SK-N-SH (cell line): Measurements from ENCODE around the gene SLC2A9. TPM values are rescaled to one million over a fixed set of nuclear protein-coding genes. Genes with fewer than 3 reads are reported as not detected.

Experiments
- CTCF ChIA-PET: fragments of 300-600, 350-600 bp; formaldehyde crosslinking; extraction: SDS; loops from one replicate; lab custom pipeline; 2021; lab: Yijun Ruan, JAX
- POLR2A ChIA-PET: fragments of 350-600 bp; sonication (Branson Sonifier 250); formaldehyde crosslinking; extraction: SDS; loops from one replicate; lab custom pipeline; 2020; ENCODE audit warnings: antibody characterized with exemption, inconsistent platforms; lab: Yijun Ruan, JAX
- DNase-seq: peaks from one replicate; pipeline ENCODE4 v3.0.0; 2012
- H2AFZ ChIP-seq: fragments of 200-600 bp; sonication (generic); 2 replicates; pipeline ENCODE4 v1.8.1; 2016; ENCODE audit warnings: antibody characterized with exemption, mild to moderate bottlenecking, low read depth
- H3F3A ChIP-seq: fragments of 200-600 bp; sonication (generic); replicated peaks from 2 replicates; pipeline ENCODE3; 2016; ENCODE audit warnings: antibody characterized with exemption, mild to moderate bottlenecking; ENCODE audit not compliant: insufficient read depth
- H3K27ac ChIP-seq, 2 experiments: fragments of 200-500 bp in 1 of 2; fragments of 200-600 bp in 1 of 2; sonication (Bioruptor generic) in 1 of 2; sonication (generic), shearing (Covaris generic) in 1 of 2; 2 replicates each; pipeline versions ENCODE4 v1.5.1 to v1.6.1; 2014 to 2016; ENCODE audit warnings: low read depth in 2 of 2, inconsistent platforms in 1 of 2, low read length in 1 of 2, mild to moderate bottlenecking in 1 of 2, mixed read lengths in 1 of 2
- H3K27me3 ChIP-seq: fragments of 200-600 bp; sonication (generic), shearing (Covaris generic); 2 replicates; pipeline ENCODE4 v1.6.1; 2016; ENCODE audit warnings: mixed run types; ENCODE audit not compliant: insufficient read depth
- H3K36me3 ChIP-seq, 2 experiments: fragments of 200-500 bp in 1 of 2; fragments of 200-600 bp in 1 of 2; sonication (Bioruptor generic) in 1 of 2; sonication (generic) in 1 of 2; replicated peaks in 1 of 2; 2 replicates each; pipeline versions ENCODE3 to v1.5.1; 2014 to 2016; ENCODE audit warnings: low read length in 1 of 2, mild to moderate bottlenecking in 1 of 2; ENCODE audit not compliant: insufficient read depth in 2 of 2, control insufficient read depth in 1 of 2
- H3K4me1 ChIP-seq, 2 experiments: fragments of 200-500 bp in 1 of 2; fragments of 200-600 bp in 1 of 2; sonication (Bioruptor generic) in 1 of 2; sonication (generic), shearing (Covaris generic) in 1 of 2; 2 replicates each; pipeline versions ENCODE4 v1.5.1 to v1.6.1; 2014 to 2016; ENCODE audit warnings: low read depth in 1 of 2, low read length in 1 of 2, mixed run types in 1 of 2; ENCODE audit not compliant: insufficient read depth in 2 of 2, control insufficient read depth in 1 of 2
- H3K4me2 ChIP-seq: fragments of 200-600 bp; sonication (generic), shearing (Covaris generic); 2 replicates; pipeline ENCODE4 v1.6.1; 2017; ENCODE audit warnings: mixed run types
- H3K4me3 ChIP-seq, 2 experiments: fragments of 200-500 bp in 1 of 2; fragments of 200-600 bp in 1 of 2; sonication (Bioruptor generic) in 1 of 2; sonication (generic), shearing (Covaris generic) in 1 of 2; 2 replicates each; pipeline versions ENCODE4 v1.5.1 to v1.8.1; 2014 to 2016; ENCODE audit warnings: low read depth in 2 of 2, inconsistent platforms in 1 of 2, low read length in 1 of 2, mild to moderate bottlenecking in 1 of 2, mixed read lengths in 1 of 2, moderate library complexity in 1 of 2
- H3K79me2 ChIP-seq: fragments of 200-600 bp; sonication (generic); 2 replicates; pipeline ENCODE4 v1.8.1; 2017; ENCODE audit warnings: mild to moderate bottlenecking; ENCODE audit not compliant: insufficient read depth
- H3K9ac ChIP-seq: fragments of 200-600 bp; sonication (generic); 2 replicates; pipeline ENCODE4 v1.6.1; 2017; ENCODE audit warnings: mixed run types
- H3K9me2 ChIP-seq: fragments of 200-600 bp; sonication (generic); 2 replicates; pipeline ENCODE4 v1.6.1; 2017; ENCODE audit warnings: mixed run types
- H3K9me3 ChIP-seq: fragments of 200-600 bp; sonication (generic); 2 replicates; pipeline ENCODE4 v1.6.1; 2017; ENCODE audit warnings: mixed run types, mild to moderate bottlenecking, moderate library complexity
- H4K20me1 ChIP-seq: fragments of 200-600 bp; sonication (generic); 2 replicates; pipeline ENCODE4 v1.6.1; 2017; ENCODE audit warnings: mild to moderate bottlenecking, mixed run types; ENCODE audit not compliant: insufficient read depth
- CHD2 ChIP-seq: fragments of 150-350 bp; IDR thresholded peaks from 2 replicates; pipeline ENCODE4 v1.6.1; 2018; ENCODE audit warnings: low read length; ENCODE audit not compliant: partially characterized antibody
- CTCF ChIP-seq: fragments of 200-600 bp; sonication (generic); IDR thresholded peaks from 2 replicates; pipeline ENCODE4 v1.6.1; 2017; ENCODE audit warnings: antibody characterized with exemption, mild to moderate bottlenecking, moderate library complexity
- EP300 ChIP-seq, 2 experiments: IDR thresholded peaks; 2 replicates each; pipeline versions ENCODE4 v1.4.0 to v1.6.1; 2012; ENCODE audit warnings: borderline replicate concordance in 1 of 2, low read depth in 1 of 2, low read length in 1 of 2
- FOSL2 ChIP-seq: IDR thresholded peaks from 2 replicates; pipeline ENCODE4 v1.4.0; 2012; ENCODE audit warnings: low read depth, mild to moderate bottlenecking, moderate library complexity, borderline replicate concordance
- FOXM1 ChIP-seq: IDR thresholded peaks from 2 replicates; pipeline ENCODE4 v1.4.0; 2012; ENCODE audit warnings: low read depth, mild to moderate bottlenecking
- IRF3 ChIP-seq: fragments of 150-350 bp; IDR thresholded peaks from 2 replicates; pipeline ENCODE4 v1.6.1; 2016; ENCODE audit warnings: mild to moderate bottlenecking, low read depth, low read length
- MXI1 ChIP-seq: IDR thresholded peaks from 2 replicates; pipeline ENCODE4 v1.6.1; 2012; ENCODE audit warnings: mild to moderate bottlenecking, low read depth, low read length, improper control_type of control experiment
- NFIC ChIP-seq: IDR thresholded peaks from 2 replicates; pipeline ENCODE4 v1.4.0; 2012; ENCODE audit warnings: borderline replicate concordance
- POLR2AphosphoS5 ChIP-seq: IDR thresholded peaks from 2 replicates; pipeline ENCODE4 v1.6.1; 2012; ENCODE audit warnings: low read depth, low read length
- REST ChIP-seq: IDR thresholded peaks from 2 replicates; pipeline ENCODE4 v1.6.1; 2012; ENCODE audit warnings: mild to moderate bottlenecking, low read depth, low read length, moderate library complexity
- SMC3 ChIP-seq: IDR thresholded peaks from 2 replicates; pipeline ENCODE4 v1.6.1; 2012; ENCODE audit warnings: low read depth, low read length, improper control_type of control experiment
- TCF12 ChIP-seq: IDR thresholded peaks from 2 replicates; pipeline ENCODE4 v1.4.0; 2012
- USF2 ChIP-seq: fragments of 150-350 bp; IDR thresholded peaks from 2 replicates; pipeline ENCODE4 v1.6.1; 2017; ENCODE audit warnings: antibody characterized with exemption, low read length, low read depth, borderline replicate concordance
- YY1 ChIP-seq: IDR thresholded peaks from 2 replicates; pipeline ENCODE4 v1.4.0; 2012; ENCODE audit warnings: low read depth, mild to moderate bottlenecking
- WGBS: methylation state at CpG from one replicate; pipeline ENCODE4 v1.1.6; 2017; ENCODE audit warnings: low lambda C conversion rate; 5-methylcytosine and 5-hydroxymethylcytosine counted together
- polyA plus RNA-seq, 3 experiments: library from polyadenylated mRNA; depleted of rRNA; stranded (reverse); fragments of >200 nt; gene quantifications; 2 replicates each; pipeline ENCODE4 v1.2.3, GENCODE V29; 2012
- TF ChIP-seq, protein P1 (sequence below): IDR thresholded peaks from 2 replicates; pipeline ENCODE4 v1.4.0; 2012; ENCODE audit warnings: low read depth

The SLC2A9 gene
- polyA plus RNA-seq, 1 of the 3 experiments (the other 2 are of a cell fraction): not detected

- CTCF ChIA-PET: interaction anchor here (0.9 to 3.4 kb wide), 2 partner anchors 7 to 10 kb away, joined by 3 to 16 read pairs; no protein-coding TSS in a partner anchor
- WGBS: 69% methylated on average over 5 of the region's 5 CpGs
- Histone ChIP-seq H3K79me2 (no peaks in the 10 kb centered on the region), H3K9ac (no peak overlapping the region)
- TF ChIP-seq, protein P1, sequence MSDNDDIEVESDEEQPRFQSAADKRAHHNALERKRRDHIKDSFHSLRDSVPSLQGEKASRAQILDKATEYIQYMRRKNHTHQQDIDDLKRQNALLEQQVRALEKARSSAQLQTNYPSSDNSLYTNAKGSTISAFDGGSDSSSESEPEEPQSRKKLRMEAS: no peak
- TF ChIP-seq TCF12: no peak
- no peak for TF ChIP-seq CTCF
- no peak for TF ChIP-seq CHD2
- TF ChIP-seq FOSL2: no peak
- TF ChIP-seq USF2: no peak
- no peak for TF ChIP-seq IRF3
- no peak for TF ChIP-seq EP300 (IDR thresholded peaks at IDR 0.05; ENCODE audit: borderline replicate concordance in 1 of 2, low read depth in 1 of 2, low read length in 1 of 2)
- TF ChIP-seq POLR2AphosphoS5: no peak
- no peak for TF ChIP-seq FOXM1
- no peak for TF ChIP-seq REST
- TF ChIP-seq MXI1: no peak
- no peak for TF ChIP-seq NFIC
- no peak for TF ChIP-seq SMC3
- no peak for TF ChIP-seq YY1
- TF ChIP-seq, all 33 proteins: peak for 0
- peaks cover 0 to 11% of the 10 kb centered on the region in 2 experiments; a peak in 1 of 4 replicates for H3K4me1 ChIP-seq
- H3K36me3 ChIP-seq: no peaks in the 10 kb centered on the region
- no peak overlapping the region for H3K4me3 ChIP-seq
- no peak overlapping the region for H3K27ac ChIP-seq
- H3F3A ChIP-seq: no peaks in the 10 kb centered on the region
- H3K27me3 ChIP-seq: no peaks in the 10 kb centered on the region
- no peaks in the 10 kb centered on the region for H3K9me3 ChIP-seq
- no peaks in the 10 kb centered on the region for H4K20me1 ChIP-seq
- H2AFZ ChIP-seq: no peak overlapping the region
- H3K4me2 ChIP-seq: no peak overlapping the region
- DNase-seq: no peak
- POLR2A ChIA-PET: no interaction called here
- H3K9me2 ChIP-seq: no peaks in the 10 kb centered on the region
Measured at GRCh38 chr4:10023050-10023419, 1.7 kb upstream of the SLC2A9 start.
